HCT116 (cell line): ENCODE results near the gene RAB3GAP1. TPM values are rescaled to one million over a fixed set of nuclear protein-coding genes. Genes with fewer than 3 reads are reported as not detected.

Experiments
- ATAC-seq: fragments of 200-7000 bp; cut with Tn5 transposase; 2 replicates; pipeline ENCODE4 v1.9.1; 2020; ENCODE audit warnings: mild to moderate bottlenecking, moderate library complexity
- BruUV-seq: library from RNA; stranded (reverse); fragments of 400-500 nt; replicated peaks from 2 replicates; lab custom pipeline; 2021; lab: Mats Ljungman, UMichigan
- CTCF ChIA-PET: fragments of 300-600 bp; sonication (Branson Sonifier 250); formaldehyde crosslinking; loops from one replicate; lab custom pipeline; 2021; ENCODE audit warnings: antibody characterized with exemption; lab: Charles Lee
- POLR2A ChIA-PET: fragments of 300-600, 350-600 bp; sonication (Branson Sonifier 250); formaldehyde crosslinking; loops from one replicate; lab custom pipeline; 2021; ENCODE audit warnings: antibody characterized with exemption; lab: Charles Lee
- RAD21 ChIA-PET, 2 experiments: fragments of 300-600 bp; sonication (Branson Sonifier 250); formaldehyde crosslinking; loops; one replicate each; lab custom pipeline; 2023; ENCODE audit warnings: low total read pairs in 2 of 2; ENCODE audit not compliant: uncharacterized antibody in 2 of 2, unreplicated experiment in 2 of 2, low non-redundant PET in 1 of 2; lab: Charles Lee
- DNase-seq: peaks from one replicate; pipeline ENCODE4 v3.0.0-alpha.2; 2010; ENCODE audit warnings: low read depth, low spot score
- H2AFZ ChIP-seq: fragments of 200-600 bp; shearing (Covaris generic), sonication (generic); 2 replicates; pipeline ENCODE4 v1.6.1; 2017; ENCODE audit warnings: low read depth, mixed run types, mixed read lengths, antibody characterized with exemption, low read length; ENCODE audit not compliant: poor library complexity, severe bottlenecking
- H3K27ac ChIP-seq: 2 replicates; pipeline ENCODE4 v1.5.1; 2012; ENCODE audit warnings: low read depth, low read length
- H3K27me3 ChIP-seq: fragments of 200-600 bp; sonication (generic); 2 replicates; pipeline ENCODE4 v1.6.1; 2016; ENCODE audit warnings: mixed run types, low read length, mixed read lengths; ENCODE audit not compliant: insufficient read depth
- H3K36me3 ChIP-seq, 2 experiments: fragments of 200-500 bp in 1 of 2; fragments of 200-600 bp in 1 of 2; sonication (Bioruptor generic) in 1 of 2; sonication (generic) in 1 of 2; 2 replicates each; pipeline versions ENCODE4 v1.5.1 to v1.6.1; 2014 to 2016; ENCODE audit warnings: low read length in 2 of 2, inconsistent platforms in 1 of 2, mixed read lengths in 1 of 2, mixed run types in 1 of 2; ENCODE audit not compliant: insufficient read depth in 2 of 2, control insufficient read depth in 1 of 2
- H3K4me1 ChIP-seq, 2 experiments: fragments of 200-600 bp in 1 of 2; sonication (generic) in 1 of 2; 2 replicates each; pipeline versions ENCODE4 v1.5.1 to v1.6.1; 2012 to 2017; ENCODE audit warnings: low read length in 2 of 2, inconsistent platforms in 1 of 2, mild to moderate bottlenecking in 1 of 2, mixed read lengths in 1 of 2, mixed run types in 1 of 2, moderate library complexity in 1 of 2; ENCODE audit not compliant: insufficient read depth in 2 of 2, control insufficient read depth in 1 of 2
- H3K4me2 ChIP-seq: fragments of 200-600 bp; sonication (generic); 2 replicates; pipeline ENCODE4 v1.6.1; 2017; ENCODE audit warnings: mixed run types, low read length, mixed read lengths
- H3K4me3 ChIP-seq, 2 experiments: fragments of 200-600 bp in 1 of 2; sonication (generic) in 1 of 2; replicated peaks in 1 of 2; 2 replicates each; pipeline ENCODE4 v1.5.1; 2011 to 2016; ENCODE audit warnings: low read length in 2 of 2, control low read depth in 1 of 2, low read depth in 1 of 2, mild to moderate bottlenecking in 1 of 2, mixed read lengths in 1 of 2, mixed run types in 1 of 2
- H3K79me2 ChIP-seq: fragments of 200-600 bp; sonication (generic); 2 replicates; pipeline ENCODE4 v1.6.1; 2017; ENCODE audit warnings: mild to moderate bottlenecking, mixed run types, low read length, moderate library complexity, mixed read lengths; ENCODE audit not compliant: insufficient read depth
- H3K9ac ChIP-seq: fragments of 200-600 bp; sonication (generic); 2 replicates; pipeline ENCODE4 v1.6.1; 2016; ENCODE audit warnings: low read length, mixed read lengths
- H3K9me2 ChIP-seq: fragments of 200-600 bp; sonication (generic), shearing (Covaris generic); 2 replicates; pipeline ENCODE4 v1.6.1; 2017; ENCODE audit warnings: mixed run types, mild to moderate bottlenecking, moderate library complexity; ENCODE audit not compliant: insufficient read depth
- H3K9me3 ChIP-seq, 2 experiments: fragments of 200-500 bp in 1 of 2; fragments of 200-600 bp in 1 of 2; sonication (Bioruptor generic) in 1 of 2; sonication (generic) in 1 of 2; 2 replicates each; pipeline ENCODE4 v1.6.1; 2014 to 2017; ENCODE audit warnings: low read length in 2 of 2, mixed read lengths in 2 of 2, inconsistent platforms in 1 of 2, low read depth in 1 of 2, mild to moderate bottlenecking in 1 of 2, mixed run types in 1 of 2, moderate library complexity in 1 of 2; ENCODE audit not compliant: control insufficient read depth in 1 of 2, insufficient read depth in 1 of 2
- H4K20me1 ChIP-seq: fragments of 200-600 bp; sonication (generic), shearing (Covaris generic); 2 replicates; pipeline ENCODE4 v1.6.1; 2017; ENCODE audit warnings: mixed run types, mild to moderate bottlenecking, moderate library complexity; ENCODE audit not compliant: insufficient read depth
- CBX3 ChIP-seq: IDR thresholded peaks from 2 replicates; pipeline ENCODE4 v1.6.1; 2012; ENCODE audit warnings: low read depth
- CEBPB ChIP-seq: IDR thresholded peaks from 2 replicates; pipeline ENCODE4 v1.6.1; 2012; ENCODE audit warnings: low read depth
- ELF1 ChIP-seq: IDR thresholded peaks from 2 replicates; pipeline ENCODE4 v1.6.1; 2012; ENCODE audit warnings: low read depth, borderline replicate concordance
- EZH2 ChIP-seq: fragments of 200-600 bp; sonication (generic); IDR thresholded peaks from 2 replicates; pipeline ENCODE4 v1.6.1; 2017; ENCODE audit warnings: antibody characterized with exemption, mixed run types
- EZH2phosphoT487 ChIP-seq: fragments of 200-600 bp; IDR thresholded peaks from 2 replicates; pipeline ENCODE4 v1.6.1; 2018; ENCODE audit warnings: antibody characterized with exemption, borderline replicate concordance
- FOSL1 ChIP-seq: IDR thresholded peaks from 2 replicates; pipeline ENCODE4 v1.6.1; 2012; ENCODE audit warnings: low read depth
- JUND ChIP-seq: IDR thresholded peaks from 2 replicates; pipeline ENCODE4 v1.6.1; 2012
- MAX ChIP-seq: IDR thresholded peaks from 2 replicates; pipeline ENCODE4 v1.6.1; 2012
- POLR2AphosphoS5 ChIP-seq: IDR thresholded peaks from 2 replicates; pipeline ENCODE4 v1.6.1; 2011; ENCODE audit warnings: mild to moderate bottlenecking, low read depth, low read length, moderate library complexity
- RAD21 ChIP-seq: IDR thresholded peaks from 2 replicates; pipeline ENCODE4 v1.6.1; 2012; ENCODE audit warnings: low read depth, mild to moderate bottlenecking
- SIN3A ChIP-seq: IDR thresholded peaks from 2 replicates; pipeline ENCODE4 v1.6.1; 2012; ENCODE audit warnings: low read depth
- SP1 ChIP-seq: IDR thresholded peaks from 2 replicates; pipeline ENCODE4 v1.6.1; 2012; ENCODE audit warnings: low read depth
- SRF ChIP-seq: IDR thresholded peaks from 2 replicates; pipeline ENCODE4 v1.6.1; 2012; ENCODE audit warnings: low read depth
- TCF7L2 ChIP-seq: IDR thresholded peaks from 2 replicates; pipeline ENCODE4 v1.7.0; 2011; ENCODE audit warnings: borderline replicate concordance, inconsistent platforms; ENCODE audit not compliant: insufficient read depth, insufficient read length; ENCODE audit errors: extremely low read depth
- YY1 ChIP-seq: IDR thresholded peaks from 2 replicates; pipeline ENCODE4 v1.6.1; 2011; ENCODE audit warnings: low read length, low read depth, moderate library complexity, mild to moderate bottlenecking; ENCODE audit not compliant: insufficient replicate concordance; ENCODE audit errors: extremely low read depth
- ZBTB33 ChIP-seq: IDR thresholded peaks from 2 replicates; pipeline ENCODE4 v1.6.1; 2011; ENCODE audit warnings: mild to moderate bottlenecking, low read length, moderate library complexity; ENCODE audit not compliant: insufficient replicate concordance; ENCODE audit errors: extremely low read depth
- ZFX ChIP-seq: fragments of 450-650 bp; IDR thresholded peaks from 2 replicates; pipeline ENCODE4 v1.6.1; 2017
- ZNF274 ChIP-seq: fragments of 200-500 bp; sonication (Bioruptor generic); IDR thresholded peaks from 2 replicates; pipeline ENCODE4 v1.6.1; 2014; ENCODE audit warnings: mild to moderate bottlenecking, low read depth, low read length, inconsistent platforms
- intact Hi-C: fragments of 100-400 bp; cut with micrococcal nuclease; formaldehyde crosslinking; loops from 2 replicates; pipeline ENCODE4 v1.10.0; 2022
- total RNA-seq: library from RNA; stranded (reverse); gene quantifications from one replicate; pipeline ENCODE4 v1.2.1, GENCODE V29; 2021; ENCODE audit not compliant: unreplicated experiment
- TF ChIP-seq, protein P1 (sequence below): IDR thresholded peaks from 2 replicates; pipeline ENCODE4 v1.6.1; 2012; ENCODE audit warnings: low read depth
- TF ChIP-seq, protein P2 (sequence below): IDR thresholded peaks from 2 replicates; pipeline ENCODE4 v1.6.1; 2012

The RAB3GAP1 gene
- total RNA-seq, 1 experiment from 2014 or later, result 38.5 TPM

GRCh38 chr2:135130751-135131150 lies 78.7 kb downstream of the RAB3GAP1 start:
- TF ChIP-seq JUND, result no peak
- TF ChIP-seq ZFX, result no peak
- no peak for TF ChIP-seq CEBPB
- TF ChIP-seq EZH2, result no peak
- TF ChIP-seq SRF, result no peak
- TF ChIP-seq, protein P1, sequence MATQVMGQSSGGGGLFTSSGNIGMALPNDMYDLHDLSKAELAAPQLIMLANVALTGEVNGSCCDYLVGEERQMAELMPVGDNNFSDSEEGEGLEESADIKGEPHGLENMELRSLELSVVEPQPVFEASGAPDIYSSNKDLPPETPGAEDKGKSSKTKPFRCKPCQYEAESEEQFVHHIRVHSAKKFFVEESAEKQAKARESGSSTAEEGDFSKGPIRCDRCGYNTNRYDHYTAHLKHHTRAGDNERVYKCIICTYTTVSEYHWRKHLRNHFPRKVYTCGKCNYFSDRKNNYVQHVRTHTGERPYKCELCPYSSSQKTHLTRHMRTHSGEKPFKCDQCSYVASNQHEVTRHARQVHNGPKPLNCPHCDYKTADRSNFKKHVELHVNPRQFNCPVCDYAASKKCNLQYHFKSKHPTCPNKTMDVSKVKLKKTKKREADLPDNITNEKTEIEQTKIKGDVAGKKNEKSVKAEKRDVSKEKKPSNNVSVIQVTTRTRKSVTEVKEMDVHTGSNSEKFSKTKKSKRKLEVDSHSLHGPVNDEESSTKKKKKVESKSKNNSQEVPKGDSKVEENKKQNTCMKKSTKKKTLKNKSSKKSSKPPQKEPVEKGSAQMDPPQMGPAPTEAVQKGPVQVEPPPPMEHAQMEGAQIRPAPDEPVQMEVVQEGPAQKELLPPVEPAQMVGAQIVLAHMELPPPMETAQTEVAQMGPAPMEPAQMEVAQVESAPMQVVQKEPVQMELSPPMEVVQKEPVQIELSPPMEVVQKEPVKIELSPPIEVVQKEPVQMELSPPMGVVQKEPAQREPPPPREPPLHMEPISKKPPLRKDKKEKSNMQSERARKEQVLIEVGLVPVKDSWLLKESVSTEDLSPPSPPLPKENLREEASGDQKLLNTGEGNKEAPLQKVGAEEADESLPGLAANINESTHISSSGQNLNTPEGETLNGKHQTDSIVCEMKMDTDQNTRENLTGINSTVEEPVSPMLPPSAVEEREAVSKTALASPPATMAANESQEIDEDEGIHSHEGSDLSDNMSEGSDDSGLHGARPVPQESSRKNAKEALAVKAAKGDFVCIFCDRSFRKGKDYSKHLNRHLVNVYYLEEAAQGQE, result no peak
- no peak for TF ChIP-seq POLR2AphosphoS5
- TF ChIP-seq YY1, result no peak
- TF ChIP-seq FOSL1, result no peak
- TF ChIP-seq ZNF274, result no peak
- TF ChIP-seq ZBTB33, result no peak
- no peak for TF ChIP-seq EZH2phosphoT487
- TF ChIP-seq RAD21, result no peak
- no peak for TF ChIP-seq SIN3A
- TF ChIP-seq MAX, result no peak
- no peak for TF ChIP-seq CBX3
- no peak for TF ChIP-seq SP1
- no peak for TF ChIP-seq TCF7L2
- TF ChIP-seq, protein P2, sequence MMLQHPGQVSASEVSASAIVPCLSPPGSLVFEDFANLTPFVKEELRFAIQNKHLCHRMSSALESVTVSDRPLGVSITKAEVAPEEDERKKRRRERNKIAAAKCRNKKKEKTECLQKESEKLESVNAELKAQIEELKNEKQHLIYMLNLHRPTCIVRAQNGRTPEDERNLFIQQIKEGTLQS, result no peak
- no peak for TF ChIP-seq ELF1
- TF ChIP-seq, all 23 proteins: peak for 0
- H3K9me3 ChIP-seq, result no peaks in the 10 kb centered on the region
- no peak overlapping the region for H3K4me3 ChIP-seq
- intact Hi-C loops, result no loop called here
- no peaks in the 10 kb centered on the region for H3K79me2 ChIP-seq
- no TSS peak for BruUV-seq
- no peak overlapping the region for H2AFZ ChIP-seq
- ChIA-PET POLR2A (no interaction called here), RAD21 (no interaction called here), CTCF (no interaction called here)
- no peaks in the 10 kb centered on the region for H4K20me1 ChIP-seq
- ATAC-seq (no peak), DNase-seq (no peak)
- no peak overlapping the region for H3K9ac ChIP-seq
- no peaks in the 10 kb centered on the region for H3K9me2 ChIP-seq
- H3K4me2 ChIP-seq, result no peak overlapping the region
- no peaks in the 10 kb centered on the region for H3K27me3 ChIP-seq
- peaks cover 0 to 9% of the 10 kb centered on the region in 2 experiments; a peak in 3 of 4 replicates for H3K36me3 ChIP-seq
- H3K27ac ChIP-seq, result no peak overlapping the region
- H3K4me1 ChIP-seq, result no peaks in the 10 kb centered on the region
